Activated T-cell treated with anti-CD3 and anti-CD28 coated beads for 1 hour (primary cell): Measurements from ENCODE around the gene CASKIN1.

Experiments
- DNase-seq: peaks from one replicate; pipeline ENCODE4 v3.0.0-alpha.2; 2020; ENCODE audit warnings: low read depth

The CASKIN1 gene

GRCh38 chr16:2173916-2174315 lies 22.5 kb downstream of the CASKIN1 start:
- DNase-seq, result no peak

GRCh38 chr16:2173366-2173765 lies 23.0 kb downstream of the CASKIN1 start:
- DNase-seq, result no peak

- DNase-seq, result no peak
Measured at GRCh38 chr16:2172688-2173335, 23.6 kb downstream of the CASKIN1 start.

GRCh38 chr16:2171601-2172178 lies 24.7 kb downstream of the CASKIN1 start:
- DNase-seq, result no peak

GRCh38 chr16:2170587-2171435 lies 25.6 kb downstream of the CASKIN1 start:
- DNase-seq, result no peak

- DNase-seq, result no peak
Measured at GRCh38 chr16:2170080-2170479, 26.3 kb downstream of the CASKIN1 start.

GRCh38 chr16:2167068-2167638 lies 29.3 kb downstream of the CASKIN1 start:
- no peak for DNase-seq

GRCh38 chr16:2166263-2167067 lies 29.9 kb downstream of the CASKIN1 start:
- DNase-seq, result no peak

- no peak for DNase-seq
Measured at GRCh38 chr16:2165861-2166260, 30.5 kb downstream of the CASKIN1 start.

GRCh38 chr16:2163211-2163881 lies 33.1 kb downstream of the CASKIN1 start:
- DNase-seq, result no peak

- DNase-seq, result no peak
Measured at GRCh38 chr16:2162676-2163118, 33.7 kb downstream of the CASKIN1 start.

GRCh38 chr16:2161911-2162310 lies 34.5 kb downstream of the CASKIN1 start:
- DNase-seq, result no peak

- DNase-seq, result no peak
Measured at GRCh38 chr16:2160915-2161551, 35.4 kb downstream of the CASKIN1 start.

GRCh38 chr16:2159175-2159838 lies 37.1 kb downstream of the CASKIN1 start:
- DNase-seq, result no peak

- no peak for DNase-seq
Measured at GRCh38 chr16:2158262-2158638, 38.2 kb downstream of the CASKIN1 start.

- no peak for DNase-seq
Measured at GRCh38 chr16:2157480-2158261, 38.7 kb downstream of the CASKIN1 start.

GRCh38 chr16:2156849-2157224 lies 39.6 kb downstream of the CASKIN1 start:
- DNase-seq, result no peak

GRCh38 chr16:2155977-2156848 lies 40.2 kb downstream of the CASKIN1 start:
- DNase-seq, result no peak
